Large intestine (tissue), 3 donors: ENCODE measurements around the gene MEOX2. TPM values are rescaled to one million over a fixed set of nuclear protein-coding genes. Genes with fewer than 3 reads are reported as not detected.
A peak's percentile ranks its signal among the peaks of the same experiment; 100 is the strongest.

ENCODE experiments used
- DNase-seq, 2 donors: peaks; one replicate each; pipeline versions ENCODE4 v3.0.0 to v3.0.0-alpha.2; 2013
- H3K27ac ChIP-seq: one replicate; pipeline ENCODE4 v1.5.1; 2013; ENCODE audit warnings: low read length
- H3K27me3 ChIP-seq: 2 replicates; pipeline ENCODE4 v1.6.1; 2013; ENCODE audit warnings: low read length; ENCODE audit not compliant: control insufficient read depth, insufficient read depth
- H3K36me3 ChIP-seq: 2 replicates; pipeline ENCODE4 v1.6.1; 2013; ENCODE audit warnings: low read length; ENCODE audit not compliant: control insufficient read depth, insufficient read depth
- H3K4me1 ChIP-seq: one replicate; pipeline ENCODE4 v1.6.1; 2013; ENCODE audit warnings: low read length; ENCODE audit not compliant: control insufficient read depth, insufficient read depth
- H3K4me3 ChIP-seq: one replicate; pipeline ENCODE4 v1.5.1; 2013; ENCODE audit warnings: low read length
- H3K9me3 ChIP-seq: one replicate; pipeline ENCODE4 v1.6.1; 2013; ENCODE audit warnings: mild to moderate bottlenecking, low read depth, low read length, moderate library complexity; ENCODE audit not compliant: control insufficient read depth
- WGBS: methylation state at CpG from one replicate; pipeline ENCODE4 v1.1.5; 2013; ENCODE audit warnings: low lambda C conversion rate; ENCODE audit not compliant: insufficient coverage; 5-methylcytosine and 5-hydroxymethylcytosine counted together
- polyA plus RNA-seq: library from polyadenylated mRNA; unstranded; fragments of 120-200 nt; gene quantifications from one replicate; pipeline ENCODE4 v1.2.1, GENCODE V29; 2013

MEOX2 gene
- polyA plus RNA-seq, 1 donor, result 3.3 TPM

- WGBS, result 50% methylated on average over 1 of the region's 4 CpGs
- H3K36me3 ChIP-seq, result no peaks in the 10 kb centered on the region
- H3K9me3 ChIP-seq, result peaks cover 8% of the 10 kb centered on the region
- H3K27ac ChIP-seq, result no peak overlapping the region
- H3K4me1 ChIP-seq, result no peaks in the 10 kb centered on the region
- no peaks in the 10 kb centered on the region for H3K27me3 ChIP-seq
- no peak for DNase-seq
- no peak overlapping the region for H3K4me3 ChIP-seq
Measured at GRCh38 chr7:15600298-15600697, 86.2 kb downstream of the MEOX2 start.

- Histone ChIP-seq H3K27ac (no peak overlapping the region), H3K9me3 (peaks cover 4% of the 10 kb centered on the region), H3K36me3 (no peaks in the 10 kb centered on the region), H3K4me3 (no peak overlapping the region), H3K4me1 (no peaks in the 10 kb centered on the region), H3K27me3 (no peaks in the 10 kb centered on the region)
- DNase-seq, result no peak
- 60% methylated on average over 1 of the region's 5 CpGs for WGBS
Measured at GRCh38 chr7:15594461-15594860, 92.0 kb downstream of the MEOX2 start.

- WGBS, result 90% methylated on average over 1 of the region's 3 CpGs
- H3K27ac ChIP-seq, result no peak overlapping the region
- no peaks in the 10 kb centered on the region for H3K9me3 ChIP-seq
- H3K4me1 ChIP-seq, result no peaks in the 10 kb centered on the region
- DNase-seq, result no peak
- H3K36me3 ChIP-seq, result no peaks in the 10 kb centered on the region
- H3K27me3 ChIP-seq, result no peaks in the 10 kb centered on the region
- H3K4me3 ChIP-seq, result no peak overlapping the region
Measured at GRCh38 chr7:15593382-15593781, 93.1 kb downstream of the MEOX2 start.

GRCh38 chr7:15586266-15586665, 100.2 kb downstream of the MEOX2 start:
- Histone ChIP-seq H3K27ac (no peak overlapping the region), H3K27me3 (no peaks in the 10 kb centered on the region), H3K4me1 (peaks cover 1% of the 10 kb centered on the region), H3K36me3 (no peaks in the 10 kb centered on the region), H3K4me3 (no peak overlapping the region), H3K9me3 (no peaks in the 10 kb centered on the region)
- DNase-seq, result no peak
- no CpG with 5 or more reads among the region's 4 CpGs for WGBS

GRCh38 chr7:15584575-15584974, 101.9 kb downstream of the MEOX2 start:
- H3K27me3 ChIP-seq, result no peaks in the 10 kb centered on the region
- no peak for DNase-seq
- H3K4me1 ChIP-seq, result peaks cover 3% of the 10 kb centered on the region
- H3K4me3 ChIP-seq, result no peak overlapping the region
- no peaks in the 10 kb centered on the region for H3K9me3 ChIP-seq
- no peak overlapping the region for H3K27ac ChIP-seq
- H3K36me3 ChIP-seq, result no peaks in the 10 kb centered on the region
- WGBS, result no CpG with 5 or more reads among the region's 3 CpGs

GRCh38 chr7:15582773-15583172, 103.7 kb downstream of the MEOX2 start:
- H3K36me3 ChIP-seq, result no peaks in the 10 kb centered on the region
- no peak overlapping the region for H3K4me3 ChIP-seq
- H3K4me1 ChIP-seq, result peaks cover 3% of the 10 kb centered on the region
- no peak overlapping the region for H3K27ac ChIP-seq
- no peak for DNase-seq
- WGBS, result 89% methylated on average over 1 of the region's 1 CpG
- H3K9me3 ChIP-seq, result no peaks in the 10 kb centered on the region
- H3K27me3 ChIP-seq, result no peaks in the 10 kb centered on the region

- 69% methylated on average over 2 of the region's 3 CpGs for WGBS
- no peaks in the 10 kb centered on the region for H3K9me3 ChIP-seq
- no peaks in the 10 kb centered on the region for H3K27me3 ChIP-seq
- H3K4me1 ChIP-seq, result peaks cover 3% of the 10 kb centered on the region
- H3K27ac ChIP-seq, result no peak overlapping the region
- no peaks in the 10 kb centered on the region for H3K36me3 ChIP-seq
- DNase-seq, result no peak
- H3K4me3 ChIP-seq, result no peak overlapping the region
Measured at GRCh38 chr7:15581352-15581951, 105.0 kb downstream of the MEOX2 start.

- Histone ChIP-seq H3K36me3 (no peaks in the 10 kb centered on the region), H3K27ac (no peak overlapping the region), H3K4me1 (peaks cover 3% of the 10 kb centered on the region), H3K9me3 (no peaks in the 10 kb centered on the region), H3K27me3 (no peaks in the 10 kb centered on the region), H3K4me3 (no peak overlapping the region)
- DNase-seq, result peak in 1 of 2 donors; percentile 46
- 40% methylated on average over 1 of the region's 3 CpGs for WGBS
Measured at GRCh38 chr7:15580604-15581351, 105.7 kb downstream of the MEOX2 start.

GRCh38 chr7:15577600-15577999, 108.9 kb downstream of the MEOX2 start:
- no peaks in the 10 kb centered on the region for H3K27me3 ChIP-seq
- no peaks in the 10 kb centered on the region for H3K36me3 ChIP-seq
- no peak for DNase-seq
- WGBS, result 100% methylated on average over 2 of the region's 2 CpGs
- H3K27ac ChIP-seq, result no peak overlapping the region
- peaks cover 3% of the 10 kb centered on the region for H3K4me1 ChIP-seq
- H3K9me3 ChIP-seq, result no peaks in the 10 kb centered on the region
- H3K4me3 ChIP-seq, result no peak overlapping the region

GRCh38 chr7:15571301-15571878, 115.1 kb downstream of the MEOX2 start:
- H3K27ac ChIP-seq, result no peak overlapping the region
- no peaks in the 10 kb centered on the region for H3K9me3 ChIP-seq
- peak in 1 of 2 donors; percentile 69 for DNase-seq
- no peak overlapping the region for H3K4me3 ChIP-seq
- H3K36me3 ChIP-seq, result no peaks in the 10 kb centered on the region
- WGBS, result no CpG with 5 or more reads among the region's 3 CpGs
- no peaks in the 10 kb centered on the region for H3K27me3 ChIP-seq
- H3K4me1 ChIP-seq, result no peaks in the 10 kb centered on the region
